ENCODE measurements around the gene MRPL39. TPM values are rescaled to one million over a fixed set of nuclear protein-coding genes. Genes with fewer than 3 reads are reported as not detected.

MRPL39 gene
- total RNA-seq, 1 experiment from 2014 or later, result 73.9 TPM

GRCh38 chr21:25568246-25568645 is 39.0 kb downstream of the MRPL39 start:
- no peak for DNase-seq (ENCODE audit: low spot score)

DNA sequence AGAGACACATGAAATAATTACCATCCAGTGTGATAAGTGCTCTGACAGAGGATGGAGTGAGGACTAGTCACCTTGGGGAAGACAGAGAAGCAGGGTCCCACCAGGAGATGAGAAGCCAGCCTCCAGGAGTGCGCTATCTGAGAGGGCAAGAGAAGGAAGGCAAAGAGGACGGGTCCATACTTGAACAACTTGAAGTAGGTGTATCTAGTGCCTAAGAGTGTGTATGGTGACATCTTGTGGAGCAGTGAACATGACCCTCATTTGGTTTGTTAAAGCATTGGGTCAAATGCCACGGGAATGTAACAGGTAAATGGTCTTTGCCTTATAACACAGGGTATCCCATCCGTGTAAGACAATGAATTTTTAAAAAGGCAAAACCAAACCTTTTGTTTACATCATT is 39.8 kb downstream of the MRPL39 start:
- no peak for DNase-seq (ENCODE audit: low spot score)

- no peak for DNase-seq (ENCODE audit: low spot score)
Observed at GRCh38 chr21:25566645-25567044, 40.6 kb downstream of the MRPL39 start.

GRCh38 chr21:25565272-25566211 is 41.7 kb downstream of the MRPL39 start:
- no peak for DNase-seq (ENCODE audit: low spot score)

GRCh38 chr21:25564349-25564948 is 42.8 kb downstream of the MRPL39 start:
- DNase-seq (ENCODE audit: low spot score), result no peak

DNA sequence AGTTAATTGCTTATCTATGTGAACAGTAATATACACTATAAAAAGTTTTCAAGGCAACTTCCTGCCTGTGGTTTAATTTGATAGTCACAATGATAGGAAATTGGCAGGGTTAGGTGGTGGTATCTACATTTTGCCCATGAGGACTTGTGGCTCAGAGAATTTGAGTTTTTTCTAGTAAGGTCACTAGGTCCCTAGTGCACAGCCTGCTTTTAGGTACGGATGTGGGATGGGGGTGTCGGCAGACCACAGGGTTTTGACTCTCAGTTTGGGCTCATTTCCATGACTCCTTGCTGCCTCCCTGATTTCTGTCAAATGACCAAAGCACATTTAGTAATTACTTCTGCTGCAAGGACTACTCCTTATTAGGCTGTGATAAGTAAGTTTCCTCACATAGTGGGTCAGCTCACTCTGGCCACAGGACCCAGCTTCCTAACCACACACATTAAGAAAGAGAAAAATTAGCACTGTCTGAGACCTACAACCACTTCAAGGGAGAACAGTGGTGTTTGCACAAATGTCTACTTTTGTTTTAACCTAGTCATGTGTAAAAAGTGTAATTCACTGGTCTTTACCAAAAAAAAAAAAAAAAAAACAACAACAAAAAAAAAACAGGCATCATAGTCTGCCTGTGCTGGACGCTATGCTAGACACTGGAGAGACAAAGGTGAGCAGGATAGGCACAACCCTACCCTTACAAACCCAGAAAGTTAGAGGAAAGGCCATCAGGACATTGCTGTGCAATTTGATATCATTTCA is 43.7 kb downstream of the MRPL39 start:
- no peak for DNase-seq (ENCODE audit: low spot score)

DNA sequence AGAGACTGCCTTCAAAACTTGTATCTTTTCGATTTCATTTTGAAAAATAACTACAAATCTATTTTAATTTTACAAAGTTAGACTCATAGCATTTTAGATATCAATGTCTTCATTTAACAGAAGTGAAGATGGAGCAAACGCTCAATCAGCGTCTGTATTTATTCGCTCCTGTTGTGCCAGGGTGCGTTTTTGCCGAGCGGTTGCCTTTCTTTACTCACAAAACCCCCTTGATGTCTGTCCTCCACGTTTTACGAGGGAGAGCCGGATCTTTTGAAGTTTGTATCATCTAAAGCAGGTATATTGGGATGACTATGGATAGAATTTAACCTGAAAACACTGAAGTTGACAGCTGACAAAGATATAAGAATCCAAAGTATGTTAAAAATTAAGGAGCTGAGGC is 44.6 kb downstream of the MRPL39 start:
- DNase-seq (ENCODE audit: low spot score), result no peak

- peak; percentile 42 for DNase-seq (ENCODE audit: low spot score)
Observed at GRCh38 chr21:25561668-25562641, 45.3 kb downstream of the MRPL39 start.

- DNase-seq (ENCODE audit: low spot score), result no peak
Observed at GRCh38 chr21:25560891-25561290, 46.4 kb downstream of the MRPL39 start.

GRCh38 chr21:25560271-25560685 is 47.0 kb downstream of the MRPL39 start:
- DNase-seq (ENCODE audit: low spot score), result no peak

- no peak for DNase-seq (ENCODE audit: low spot score)
Observed at GRCh38 chr21:25559746-25560145, 47.5 kb downstream of the MRPL39 start.

DNA sequence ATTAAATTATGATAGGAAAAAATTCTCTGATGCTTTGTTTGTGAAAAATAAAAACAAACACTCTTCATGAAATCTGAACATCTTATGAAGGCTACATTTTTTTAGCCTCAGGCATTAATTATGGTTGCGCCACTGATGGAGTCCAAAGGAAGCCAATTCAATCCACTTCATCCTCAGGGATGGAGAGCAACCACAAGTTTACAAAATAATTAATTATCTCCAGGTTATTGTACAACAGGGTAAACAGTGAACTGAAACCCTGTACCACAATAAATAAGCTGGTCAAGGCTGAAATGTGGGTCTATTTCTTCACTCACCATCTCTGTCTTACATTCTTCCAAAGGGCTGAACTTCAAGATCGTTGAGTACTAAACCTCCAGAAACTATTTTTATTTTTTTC is 49.2 kb downstream of the MRPL39 start:
- peak; percentile 38 for DNase-seq (ENCODE audit: low spot score)

DNA sequence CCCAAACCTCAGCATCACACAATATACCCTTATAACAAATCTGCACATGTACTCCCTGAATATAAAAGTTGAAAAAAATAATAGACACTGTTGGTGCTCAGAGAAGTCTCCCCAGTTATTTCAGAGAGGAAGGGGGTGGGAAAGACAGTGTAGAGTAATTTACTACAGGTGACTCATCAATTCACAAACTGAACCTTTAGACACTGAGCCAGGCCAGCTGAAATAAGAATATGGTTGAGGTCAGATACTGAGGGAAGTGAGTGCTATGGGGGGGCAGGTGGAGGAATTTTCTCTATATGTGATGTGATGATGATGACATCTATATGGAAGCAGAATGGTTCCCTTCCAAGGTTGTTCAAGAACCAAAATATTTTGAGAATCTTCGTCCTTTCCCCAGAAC is 50.1 kb downstream of the MRPL39 start:
- no peak for DNase-seq (ENCODE audit: low spot score)

GRCh38 chr21:25556091-25556490 is 51.2 kb downstream of the MRPL39 start:
- no peak for DNase-seq (ENCODE audit: low spot score)

- DNase-seq (ENCODE audit: low spot score), result no peak
Observed at GRCh38 chr21:25555492-25555891, 51.8 kb downstream of the MRPL39 start.

- DNase-seq (ENCODE audit: low spot score), result no peak
Observed at GRCh38 chr21:25552856-25553255, 54.4 kb downstream of the MRPL39 start.

DNA sequence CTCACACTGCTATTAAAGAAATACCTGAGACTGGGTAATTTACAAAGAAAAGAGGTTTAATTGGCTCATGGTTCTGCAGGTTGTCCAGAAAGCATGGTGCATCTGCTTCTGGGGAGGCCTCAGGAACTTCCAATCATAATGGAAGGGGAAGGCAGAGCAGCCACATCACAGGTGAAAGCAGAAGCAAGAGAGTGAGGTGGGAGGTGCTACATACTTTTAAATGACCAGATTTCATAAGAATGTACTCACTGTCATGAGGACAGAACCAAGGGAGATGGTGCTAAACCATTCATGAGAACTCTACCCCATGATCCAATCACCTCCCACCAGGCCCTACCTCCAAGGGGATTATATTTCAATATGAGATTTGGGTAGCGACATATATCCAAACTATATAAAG is 55.7 kb downstream of the MRPL39 start:
- DNase-seq (ENCODE audit: low spot score), result no peak

DNA sequence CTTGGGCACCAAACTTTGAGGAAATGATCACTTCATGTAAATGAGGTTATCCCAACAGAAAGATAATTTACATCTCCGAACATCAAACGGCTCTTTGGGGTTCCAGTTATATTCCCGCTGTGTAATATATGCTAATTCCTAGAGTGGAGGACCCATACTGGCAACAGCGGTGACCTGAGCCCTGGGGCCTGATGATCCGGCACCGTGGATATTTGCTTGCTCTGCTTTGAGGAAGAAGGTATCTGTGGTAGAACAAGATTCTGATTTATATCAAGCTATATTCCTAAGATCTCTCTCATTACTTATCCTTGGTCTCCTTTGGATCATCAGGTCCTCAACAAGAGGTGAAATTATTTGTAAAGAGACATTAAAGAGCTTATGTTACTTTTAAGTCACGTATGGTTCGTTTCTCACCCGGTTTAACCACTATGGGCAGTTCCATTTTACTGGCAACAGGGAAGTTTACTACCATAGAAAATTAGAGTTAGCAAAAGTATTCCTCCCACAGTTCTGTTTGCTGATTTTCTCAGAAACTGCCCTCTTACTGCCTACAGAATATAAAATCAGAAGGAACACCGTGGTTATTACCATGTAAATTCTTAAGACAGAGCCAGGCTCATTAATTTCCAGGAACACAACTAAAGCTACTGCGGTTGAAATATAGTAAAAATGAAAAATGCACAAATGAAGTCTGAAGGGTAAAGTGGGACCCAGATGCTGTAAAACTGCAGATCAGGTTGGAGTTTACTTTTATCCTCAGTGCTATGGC is 56.7 kb downstream of the MRPL39 start:
- no peak for DNase-seq (ENCODE audit: low spot score)

DNA sequence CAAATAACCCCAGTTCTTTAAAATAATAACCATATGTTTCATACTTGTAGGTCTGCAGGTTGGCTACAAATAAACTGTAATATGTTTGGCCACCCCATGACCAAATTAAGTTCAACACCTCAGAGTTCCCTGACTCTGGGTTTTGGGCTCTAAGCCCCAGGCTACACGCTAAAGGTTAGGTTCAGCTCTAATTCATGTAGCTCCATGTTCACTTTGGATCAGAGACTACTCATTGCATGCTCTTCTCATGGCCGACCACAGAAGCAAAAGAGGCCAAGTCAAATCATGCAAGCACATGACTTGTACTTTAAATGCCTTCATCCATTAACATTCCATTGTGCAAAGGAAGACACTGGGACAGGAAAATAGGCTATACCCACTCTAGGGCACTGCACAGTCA is 66.2 kb downstream of the MRPL39 start:
- DNase-seq (ENCODE audit: low spot score), result no peak

GRCh38 chr21:25539606-25540005 is 67.7 kb downstream of the MRPL39 start:
- no peak for DNase-seq (ENCODE audit: low spot score)

DNA sequence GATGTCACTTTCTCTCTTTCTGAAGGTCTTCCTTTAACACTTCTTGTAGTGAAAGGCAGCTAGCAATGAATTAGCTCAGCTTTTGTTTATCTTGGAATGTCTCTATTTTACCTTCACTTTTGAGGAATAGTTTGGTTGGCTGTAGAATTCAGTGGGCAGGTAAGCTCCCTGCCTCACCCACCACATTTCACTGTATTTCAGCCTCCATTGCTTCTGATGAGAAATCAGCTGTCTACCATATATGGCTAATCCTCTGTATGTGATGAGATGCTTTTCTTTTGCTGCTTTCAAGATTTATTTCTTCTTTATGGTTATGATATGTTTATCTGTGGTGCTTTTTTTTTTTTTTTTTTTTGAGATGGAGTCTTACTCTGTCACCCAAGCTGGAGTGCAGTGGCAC is 70.1 kb downstream of the MRPL39 start:
- DNase-seq (ENCODE audit: low spot score), result no peak

Data from H4 (cell line).